ENCODE measurements around the gene NUP214.
"Not testable (repeated sequence)": the region's sequence is repeated elsewhere in the genome, so short reads cannot be mapped to it uniquely, and the experiment has no call there.

Gene NUP214

GRCh38 chr9:131161585-131161984, 36.2 kb downstream of the NUP214 start:
- DNase-seq: no peak

- DNase-seq: no peak
Measured at GRCh38 chr9:131162886-131163285, 37.5 kb downstream of the NUP214 start.

DNA sequence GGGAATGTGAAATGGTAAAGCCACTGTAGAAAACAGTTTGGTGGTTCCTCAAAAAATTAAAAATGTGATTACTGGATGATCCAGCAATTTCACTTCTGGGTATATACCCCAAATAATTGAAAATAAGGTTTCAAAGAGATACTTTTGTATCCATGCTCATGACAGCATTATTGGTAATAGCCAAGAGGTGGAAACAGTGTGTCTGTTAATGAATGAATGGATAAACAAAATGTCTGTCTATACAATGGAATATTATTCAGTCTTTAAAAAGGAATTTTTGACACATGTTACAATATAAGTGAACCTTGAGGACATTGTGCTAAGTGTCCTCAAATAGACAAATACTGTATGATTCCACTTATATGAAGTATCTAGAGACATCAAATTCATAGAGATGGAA, 40.1 kb downstream of the NUP214 start:
- DNase-seq: no peak

- DNase-seq: no peak
Measured at GRCh38 chr9:131167146-131167692, 41.8 kb downstream of the NUP214 start.

DNA sequence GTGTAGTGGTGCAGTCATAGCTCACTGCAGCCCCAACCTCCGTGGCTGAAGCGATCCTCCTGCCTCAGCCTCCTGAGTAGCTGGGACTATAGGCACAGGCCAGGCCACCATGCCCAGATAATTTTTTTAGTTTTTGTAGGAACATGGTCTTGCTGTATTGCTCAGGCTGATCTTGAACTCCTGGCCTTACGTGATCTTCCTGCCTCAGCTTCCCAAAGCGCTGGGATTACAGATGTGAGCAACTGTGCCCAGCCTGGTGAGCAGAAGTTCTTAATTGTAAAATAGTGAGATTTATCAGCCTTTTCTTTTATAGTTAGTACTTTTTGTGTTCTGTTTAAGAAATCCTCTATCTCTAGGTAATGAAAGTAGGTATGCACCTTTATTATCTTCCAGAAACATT, 42.5 kb downstream of the NUP214 start:
- no peak for DNase-seq

GRCh38 chr9:131169563-131170240, 44.3 kb downstream of the NUP214 start:
- no peak for DNase-seq

- no peak for DNase-seq
Measured at GRCh38 chr9:131173995-131174394, 48.6 kb downstream of the NUP214 start.

GRCh38 chr9:131174681-131175239, 49.4 kb downstream of the NUP214 start:
- DNase-seq: no peak

GRCh38 chr9:131177898-131178297, 52.5 kb downstream of the NUP214 start:
- no peak for DNase-seq

DNA sequence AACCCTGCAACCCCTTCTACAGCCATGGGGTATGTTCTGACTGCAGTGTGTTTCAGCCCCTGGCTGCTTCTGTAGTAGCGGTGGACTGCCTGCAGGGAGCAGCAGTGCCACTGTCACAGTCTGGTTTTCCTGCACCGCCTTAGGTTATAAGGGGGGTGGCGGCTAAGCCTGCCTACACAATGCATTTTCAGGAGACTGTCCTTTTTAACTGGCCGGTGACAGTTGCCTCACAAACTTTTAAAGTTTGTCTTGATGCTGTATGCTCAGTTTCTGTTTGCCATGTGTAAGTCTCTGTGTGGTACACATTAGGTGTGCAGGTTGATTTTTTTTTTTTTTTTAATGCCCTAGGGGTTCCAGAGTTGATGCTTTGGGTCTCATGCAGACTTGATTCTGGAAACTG, 53.0 kb downstream of the NUP214 start:
- DNase-seq: peak; percentile 72

DNA sequence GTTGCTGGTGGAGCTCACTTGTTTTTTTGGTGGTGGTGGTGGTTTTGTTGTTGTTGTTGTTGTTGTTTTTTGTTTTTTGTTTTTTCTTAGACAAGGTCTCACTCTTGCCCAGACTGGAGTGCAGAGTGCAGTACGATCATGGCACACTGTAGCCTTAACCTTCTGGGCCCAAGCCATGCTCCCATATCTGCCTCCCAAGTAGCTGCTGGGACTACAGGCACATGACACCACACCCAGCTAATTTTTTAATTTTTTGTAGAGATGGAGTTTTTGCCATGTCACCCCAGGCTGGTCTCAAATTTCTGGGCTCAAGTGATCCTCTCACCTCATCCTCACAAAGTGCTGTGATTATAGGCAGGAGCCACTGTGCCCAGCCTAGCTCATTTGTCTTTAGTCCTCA, 53.5 kb downstream of the NUP214 start:
- no peak for DNase-seq

- DNase-seq: no peak
Measured at GRCh38 chr9:131179561-131180219, 54.3 kb downstream of the NUP214 start.

DNA sequence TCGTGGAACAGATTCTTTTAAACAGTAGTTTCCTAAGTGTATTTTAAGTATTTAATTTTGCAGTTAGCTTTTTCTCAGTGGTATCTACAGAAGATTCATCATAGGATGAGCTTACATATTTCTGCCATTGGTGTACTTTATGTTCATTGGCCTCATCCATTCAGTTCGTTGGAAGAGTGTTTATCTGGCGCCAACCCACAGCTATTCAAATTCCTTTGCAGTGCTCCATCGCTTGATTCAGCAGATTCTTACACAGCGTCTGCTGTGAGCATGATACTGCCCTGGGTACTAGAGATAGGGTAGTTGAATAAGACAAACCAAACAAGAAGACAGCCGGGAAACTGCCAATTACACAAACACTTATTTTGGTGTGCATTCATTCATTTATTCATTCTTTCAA, 55.1 kb downstream of the NUP214 start:
- no peak for DNase-seq

DNA sequence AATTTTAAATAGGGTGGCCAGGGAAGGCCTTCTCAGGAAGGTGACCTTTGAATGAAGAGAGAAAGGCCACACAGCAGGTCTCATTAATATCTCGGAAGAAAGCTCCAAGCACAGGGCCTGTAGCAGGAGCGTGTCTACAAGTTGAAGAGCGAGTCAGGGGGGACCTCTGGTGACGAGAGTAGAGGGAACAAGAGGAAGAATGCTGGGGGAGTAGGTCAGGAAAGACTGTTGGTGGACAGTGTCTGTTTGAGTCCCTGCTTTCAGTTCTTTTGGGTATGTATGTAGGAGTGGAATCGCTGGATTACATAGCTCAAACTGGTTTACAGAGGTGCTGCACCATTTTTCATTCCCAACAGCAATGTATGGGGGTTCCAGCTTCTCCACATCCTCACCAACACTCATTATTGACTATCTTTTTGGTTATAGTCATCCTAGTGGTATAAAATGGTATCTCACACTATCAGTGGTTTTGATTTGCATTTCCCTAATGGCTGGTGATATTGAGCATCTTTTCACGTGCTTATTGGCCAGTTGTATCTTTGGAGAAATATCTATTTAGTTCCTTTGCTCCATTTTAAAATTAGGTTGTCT, 55.8 kb downstream of the NUP214 start:
- no peak for DNase-seq

DNA sequence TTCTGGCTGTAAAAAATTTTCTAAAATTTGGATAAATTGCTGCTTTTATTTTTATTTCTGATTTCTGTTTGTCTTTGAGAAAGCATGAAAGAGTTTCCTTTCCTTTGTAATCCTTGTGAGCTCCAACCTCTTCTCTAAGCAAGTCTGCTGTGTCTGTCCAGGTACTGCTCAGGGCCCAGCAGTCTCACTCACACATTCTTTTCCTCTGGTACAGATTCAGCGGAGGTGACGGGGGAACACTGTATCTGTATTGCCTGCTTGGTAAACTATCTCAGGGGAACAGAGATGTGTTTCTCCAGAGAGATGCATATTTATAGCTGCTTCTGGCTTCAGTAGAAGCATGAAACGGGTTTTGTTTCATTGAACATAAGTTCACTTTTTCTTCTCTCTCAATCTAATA, 60.5 kb downstream of the NUP214 start:
- DNase-seq: no peak

- DNase-seq: no peak
Measured at GRCh38 chr9:131186622-131187021, 61.2 kb downstream of the NUP214 start.

DNA sequence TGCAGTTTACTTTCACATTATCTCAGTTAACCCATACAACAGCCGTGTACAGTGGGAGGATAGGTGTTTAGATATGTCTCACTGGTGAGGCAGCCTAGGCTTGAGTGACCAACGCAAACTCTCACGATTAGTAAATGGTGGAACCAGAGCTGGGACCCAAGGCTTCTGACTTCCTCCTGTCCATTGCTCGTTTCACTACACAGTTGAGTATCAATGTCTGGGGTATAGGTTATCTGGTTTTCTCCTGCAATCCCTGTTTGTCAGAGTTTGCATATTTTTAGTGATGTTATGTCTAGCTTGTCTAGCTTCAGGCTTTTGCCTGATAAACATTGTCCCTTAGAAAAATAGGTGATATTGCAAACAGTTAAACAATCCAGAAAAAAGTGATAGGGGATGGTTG, 62.6 kb downstream of the NUP214 start:
- DNase-seq: no peak

DNA sequence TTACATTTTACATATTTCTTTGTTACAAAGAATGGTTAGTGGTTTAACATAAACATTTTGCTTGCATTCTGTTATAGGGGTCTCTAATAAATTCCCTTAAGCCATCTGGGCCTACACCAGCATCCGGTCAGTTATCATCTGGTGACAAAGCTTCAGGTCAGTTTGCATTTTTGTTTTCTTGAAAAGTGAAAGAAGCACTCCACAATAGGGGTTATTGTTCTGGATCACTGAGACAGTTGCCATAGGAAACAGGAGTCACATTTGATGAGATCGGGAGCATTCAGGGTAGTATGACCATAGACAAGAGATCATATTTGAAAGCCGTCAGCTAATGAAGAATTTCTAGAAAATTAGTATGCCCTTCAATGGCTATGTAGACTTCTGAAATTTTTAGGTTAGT, 63.6 kb downstream of the NUP214 start:
- no peak for DNase-seq

- DNase-seq: no peak
Measured at GRCh38 chr9:131190191-131190590, 64.8 kb downstream of the NUP214 start.

- not testable (repeated sequence) for DNase-seq
Measured at GRCh38 chr9:131191032-131191431, 65.6 kb downstream of the NUP214 start.

- DNase-seq: no peak
Measured at GRCh38 chr9:131191857-131192256, 66.5 kb downstream of the NUP214 start.

DNA sequence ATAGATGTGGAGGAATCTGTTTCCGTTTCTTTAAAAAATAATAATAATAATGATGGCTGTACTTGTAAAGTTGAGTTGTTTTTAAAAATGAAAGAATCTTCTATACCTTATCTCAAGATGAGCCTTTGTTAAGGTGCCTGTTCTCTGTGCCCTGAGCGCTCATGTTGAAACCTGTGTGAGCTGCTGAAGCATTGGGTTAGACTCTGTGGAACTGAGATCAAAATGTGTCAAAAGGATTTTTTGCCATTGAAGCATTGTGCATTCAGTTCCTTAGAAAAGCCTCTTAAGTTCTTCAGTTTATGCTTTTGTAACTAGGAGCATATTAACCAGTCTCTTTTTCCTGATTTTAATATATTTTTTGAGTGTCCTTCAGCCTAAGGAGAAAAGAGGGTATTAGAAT, 67.7 kb downstream of the NUP214 start:
- DNase-seq: no peak

GRCh38 chr9:131194762-131195161, 69.4 kb downstream of the NUP214 start:
- no peak for DNase-seq
